WTC11 (cell line): Measurements from ENCODE around the gene ZNF804B. TPM values are rescaled to one million over a fixed set of nuclear protein-coding genes. Genes with fewer than 3 reads are reported as not detected.

Source experiments
- ATAC-seq: fragments of 200-7000 bp; cut with Tn5 transposase; 2 replicates; pipeline ENCODE4 v1.10.0; 2021; ENCODE audit warnings: mild to moderate bottlenecking, moderate library complexity
- CTCF ChIA-PET: fragments of 300-600 bp; sonication (Branson Sonifier 250); formaldehyde crosslinking; loops from one replicate; lab custom pipeline; 2021; ENCODE audit warnings: antibody characterized with exemption; lab: Charles Lee
- POLR2A ChIA-PET: fragments of 350-600 bp; sonication (Branson Sonifier 250); formaldehyde crosslinking; loops from one replicate; lab custom pipeline; 2021; ENCODE audit warnings: antibody characterized with exemption; lab: Charles Lee
- DNase-seq: peaks from one replicate; pipeline ENCODE4 v3.0.0; 2021; ENCODE audit warnings: low spot score
- H3K27ac Mint-ChIP-seq: 2 replicates; pipeline ENCODE4 v1.8.0; 2021; ENCODE audit warnings: mixed read lengths
- H3K27me3 Mint-ChIP-seq: 2 replicates; pipeline ENCODE4 v1.8.0; 2021; ENCODE audit warnings: low read depth, mild to moderate bottlenecking, moderate library complexity, mixed read lengths
- H3K36me3 Mint-ChIP-seq: 2 replicates; pipeline ENCODE4 v1.8.0; 2021; ENCODE audit warnings: mixed read lengths
- H3K4me1 Mint-ChIP-seq: 2 replicates; pipeline ENCODE4 v1.8.0; 2022; ENCODE audit warnings: mixed read lengths
- H3K4me3 Mint-ChIP-seq: 2 replicates; pipeline ENCODE4 v1.8.0; 2021; ENCODE audit warnings: mild to moderate bottlenecking, moderate library complexity, mixed read lengths
- H3K9me3 Mint-ChIP-seq: 2 replicates; pipeline ENCODE4 v1.8.0; 2021; ENCODE audit warnings: mixed read lengths
- CREM ChIP-seq: sonication (generic); formaldehyde crosslinking; IDR thresholded peaks from 2 replicates; pipeline ENCODE4 v1.8.1; 2022; ENCODE audit warnings: mild to moderate bottlenecking, missing genetic modification reagents, moderate library complexity
- ESRRA ChIP-seq: sonication (generic); formaldehyde crosslinking; IDR thresholded peaks from 2 replicates; pipeline ENCODE4 v1.8.1; 2022; ENCODE audit warnings: mild to moderate bottlenecking, missing genetic modification reagents, borderline replicate concordance
- FOXJ3 ChIP-seq: sonication (generic); formaldehyde crosslinking; IDR thresholded peaks from 2 replicates; pipeline ENCODE4 v1.9.0; 2021; ENCODE audit warnings: missing genetic modification reagents, mild to moderate bottlenecking, borderline replicate concordance
- FOXK1 ChIP-seq: sonication (generic); formaldehyde crosslinking; IDR thresholded peaks from 2 replicates; pipeline ENCODE4 v1.8.0; 2022; ENCODE audit warnings: mild to moderate bottlenecking, moderate library complexity, missing genetic modification reagents
- FOXP1 ChIP-seq: sonication (generic); formaldehyde crosslinking; IDR thresholded peaks from 2 replicates; pipeline ENCODE4 v1.8.0; 2022; ENCODE audit warnings: missing genetic modification reagents, mild to moderate bottlenecking, moderate library complexity, borderline replicate concordance
- JUN ChIP-seq: sonication (generic); formaldehyde crosslinking; IDR thresholded peaks from 2 replicates; pipeline ENCODE4 v1.8.0; 2023; ENCODE audit warnings: mild to moderate bottlenecking, missing genetic modification reagents
- KAT7 ChIP-seq: sonication (generic); formaldehyde crosslinking; IDR thresholded peaks from 2 replicates; pipeline ENCODE4 v1.8.1; 2023; ENCODE audit warnings: missing genetic modification reagents, mild to moderate bottlenecking, borderline replicate concordance
- RELA ChIP-seq: sonication (generic); formaldehyde crosslinking; IDR thresholded peaks from 2 replicates; pipeline ENCODE4 v1.8.1; 2022; ENCODE audit warnings: missing genetic modification reagents, mild to moderate bottlenecking, borderline replicate concordance
- ZNF232 ChIP-seq: sonication (generic); formaldehyde crosslinking; IDR thresholded peaks from 2 replicates; pipeline ENCODE4 v1.8.0; 2022; ENCODE audit warnings: mild to moderate bottlenecking, missing genetic modification reagents
- ZNF317 ChIP-seq: sonication (generic); formaldehyde crosslinking; IDR thresholded peaks from 2 replicates; pipeline ENCODE4 v1.8.1; 2023; ENCODE audit warnings: low read depth, mild to moderate bottlenecking, moderate library complexity, missing genetic modification reagents, borderline replicate concordance
- ZNF423 ChIP-seq: fragments of 250-450 bp; sonication (Bioruptor Pico); IDR thresholded peaks from 2 replicates; pipeline ENCODE4 v2.1.2; 2022; ENCODE audit warnings: mild to moderate bottlenecking, moderate library complexity
- total RNA-seq: library from RNA; stranded (reverse); gene quantifications from 3 replicates; pipeline ENCODE4 v1.2.3, GENCODE V29; 2021
- TF ChIP-seq, protein P1 (sequence below): sonication (generic); formaldehyde crosslinking; IDR thresholded peaks from 2 replicates; pipeline ENCODE4 v1.8.1; 2022; ENCODE audit warnings: low read depth, missing genetic modification reagents, borderline replicate concordance
- TF ChIP-seq, protein P2 (sequence below): fragments of 250-450 bp; sonication (Bioruptor Pico); IDR thresholded peaks from 2 replicates; pipeline ENCODE4 v1.9.0; 2021; ENCODE audit warnings: mild to moderate bottlenecking
- TF ChIP-seq, protein P3 (sequence below): sonication (generic); formaldehyde crosslinking; conservative IDR thresholded peaks from 2 replicates; pipeline ENCODE4 v1.8.1; 2023; ENCODE audit warnings: mild to moderate bottlenecking, low read depth, missing genetic modification reagents, moderate library complexity
- TF ChIP-seq, protein P4 (sequence below): sonication (generic); formaldehyde crosslinking; IDR thresholded peaks from 2 replicates; pipeline ENCODE4 v1.8.0; 2022; ENCODE audit warnings: mild to moderate bottlenecking, missing genetic modification reagents
- TF ChIP-seq, protein P5 (sequence below): sonication (generic); formaldehyde crosslinking; IDR thresholded peaks from 2 replicates; pipeline ENCODE4 v1.8.0; 2023; ENCODE audit warnings: missing genetic modification reagents
- TF ChIP-seq, protein P6 (sequence below): fragments of 250-450 bp; sonication (Bioruptor Pico); IDR thresholded peaks from 2 replicates; pipeline ENCODE4 v1.9.0; 2021; ENCODE audit warnings: moderate library complexity, mild to moderate bottlenecking, inconsistent platforms, borderline replicate concordance
- TF ChIP-seq, protein P7 (sequence below): fragments of 250-450 bp; sonication (Bioruptor Pico); IDR thresholded peaks from 2 replicates; pipeline ENCODE4 v1.9.0; 2021; ENCODE audit warnings: mild to moderate bottlenecking, borderline replicate concordance

The ZNF804B gene
- total RNA-seq, 1 experiment from 2014 or later = 0.04 TPM

DNA sequence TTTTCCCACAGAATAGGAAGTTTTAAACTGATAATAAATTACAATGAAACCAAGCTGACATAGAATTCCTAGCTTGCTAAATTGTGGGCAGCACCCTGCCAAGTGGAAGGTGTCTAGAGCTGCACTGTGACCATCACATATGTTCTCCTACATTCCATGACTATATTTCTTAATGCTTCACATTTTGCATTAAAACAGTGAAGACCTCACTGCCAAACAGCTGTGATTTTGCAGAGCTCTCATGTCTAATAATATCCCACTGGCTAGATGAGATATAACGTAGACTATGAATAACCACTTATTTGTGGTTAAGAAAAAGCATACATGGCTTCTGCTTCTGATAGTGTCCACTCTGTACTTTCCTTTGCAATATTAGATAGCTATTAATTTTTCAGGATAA is 264.4 kb downstream of the ZNF804B start:
- ATAC-seq (no peak), DNase-seq (no peak)
- Mint-ChIP-seq H3K27ac (no peak overlapping the region), H3K4me1 (peaks cover 8% of the 10 kb centered on the region), H3K9me3 (peaks cover 5% of the 10 kb centered on the region), H3K4me3 (no peak overlapping the region), H3K36me3 (no peaks in the 10 kb centered on the region), H3K27me3 (no peaks in the 10 kb centered on the region)
- TF ChIP-seq ZNF423 (CRISPR knock-in tag) = no peak
- TF ChIP-seq FOXK1 (CRISPR knock-in tag) = no peak
- TF ChIP-seq, protein P1, sequence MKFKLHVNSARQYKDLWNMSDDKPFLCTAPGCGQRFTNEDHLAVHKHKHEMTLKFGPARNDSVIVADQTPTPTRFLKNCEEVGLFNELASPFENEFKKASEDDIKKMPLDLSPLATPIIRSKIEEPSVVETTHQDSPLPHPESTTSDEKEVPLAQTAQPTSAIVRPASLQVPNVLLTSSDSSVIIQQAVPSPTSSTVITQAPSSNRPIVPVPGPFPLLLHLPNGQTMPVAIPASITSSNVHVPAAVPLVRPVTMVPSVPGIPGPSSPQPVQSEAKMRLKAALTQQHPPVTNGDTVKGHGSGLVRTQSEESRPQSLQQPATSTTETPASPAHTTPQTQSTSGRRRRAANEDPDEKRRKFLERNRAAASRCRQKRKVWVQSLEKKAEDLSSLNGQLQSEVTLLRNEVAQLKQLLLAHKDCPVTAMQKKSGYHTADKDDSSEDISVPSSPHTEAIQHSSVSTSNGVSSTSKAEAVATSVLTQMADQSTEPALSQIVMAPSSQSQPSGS (CRISPR knock-in tag) = no peak
- TF ChIP-seq CREM (CRISPR knock-in tag) = no peak
- TF ChIP-seq, protein P2, sequence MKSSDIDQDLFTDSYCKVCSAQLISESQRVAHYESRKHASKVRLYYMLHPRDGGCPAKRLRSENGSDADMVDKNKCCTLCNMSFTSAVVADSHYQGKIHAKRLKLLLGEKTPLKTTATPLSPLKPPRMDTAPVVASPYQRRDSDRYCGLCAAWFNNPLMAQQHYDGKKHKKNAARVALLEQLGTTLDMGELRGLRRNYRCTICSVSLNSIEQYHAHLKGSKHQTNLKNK (CRISPR knock-in tag) = no peak
- no peak for TF ChIP-seq JUN
- TF ChIP-seq, protein P3, sequence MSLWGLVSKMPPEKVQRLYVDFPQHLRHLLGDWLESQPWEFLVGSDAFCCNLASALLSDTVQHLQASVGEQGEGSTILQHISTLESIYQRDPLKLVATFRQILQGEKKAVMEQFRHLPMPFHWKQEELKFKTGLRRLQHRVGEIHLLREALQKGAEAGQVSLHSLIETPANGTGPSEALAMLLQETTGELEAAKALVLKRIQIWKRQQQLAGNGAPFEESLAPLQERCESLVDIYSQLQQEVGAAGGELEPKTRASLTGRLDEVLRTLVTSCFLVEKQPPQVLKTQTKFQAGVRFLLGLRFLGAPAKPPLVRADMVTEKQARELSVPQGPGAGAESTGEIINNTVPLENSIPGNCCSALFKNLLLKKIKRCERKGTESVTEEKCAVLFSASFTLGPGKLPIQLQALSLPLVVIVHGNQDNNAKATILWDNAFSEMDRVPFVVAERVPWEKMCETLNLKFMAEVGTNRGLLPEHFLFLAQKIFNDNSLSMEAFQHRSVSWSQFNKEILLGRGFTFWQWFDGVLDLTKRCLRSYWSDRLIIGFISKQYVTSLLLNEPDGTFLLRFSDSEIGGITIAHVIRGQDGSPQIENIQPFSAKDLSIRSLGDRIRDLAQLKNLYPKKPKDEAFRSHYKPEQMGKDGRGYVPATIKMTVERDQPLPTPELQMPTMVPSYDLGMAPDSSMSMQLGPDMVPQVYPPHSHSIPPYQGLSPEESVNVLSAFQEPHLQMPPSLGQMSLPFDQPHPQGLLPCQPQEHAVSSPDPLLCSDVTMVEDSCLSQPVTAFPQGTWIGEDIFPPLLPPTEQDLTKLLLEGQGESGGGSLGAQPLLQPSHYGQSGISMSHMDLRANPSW (CRISPR knock-in tag) = no peak
- TF ChIP-seq FOXJ3 (CRISPR knock-in tag) = no peak
- TF ChIP-seq, protein P4, sequence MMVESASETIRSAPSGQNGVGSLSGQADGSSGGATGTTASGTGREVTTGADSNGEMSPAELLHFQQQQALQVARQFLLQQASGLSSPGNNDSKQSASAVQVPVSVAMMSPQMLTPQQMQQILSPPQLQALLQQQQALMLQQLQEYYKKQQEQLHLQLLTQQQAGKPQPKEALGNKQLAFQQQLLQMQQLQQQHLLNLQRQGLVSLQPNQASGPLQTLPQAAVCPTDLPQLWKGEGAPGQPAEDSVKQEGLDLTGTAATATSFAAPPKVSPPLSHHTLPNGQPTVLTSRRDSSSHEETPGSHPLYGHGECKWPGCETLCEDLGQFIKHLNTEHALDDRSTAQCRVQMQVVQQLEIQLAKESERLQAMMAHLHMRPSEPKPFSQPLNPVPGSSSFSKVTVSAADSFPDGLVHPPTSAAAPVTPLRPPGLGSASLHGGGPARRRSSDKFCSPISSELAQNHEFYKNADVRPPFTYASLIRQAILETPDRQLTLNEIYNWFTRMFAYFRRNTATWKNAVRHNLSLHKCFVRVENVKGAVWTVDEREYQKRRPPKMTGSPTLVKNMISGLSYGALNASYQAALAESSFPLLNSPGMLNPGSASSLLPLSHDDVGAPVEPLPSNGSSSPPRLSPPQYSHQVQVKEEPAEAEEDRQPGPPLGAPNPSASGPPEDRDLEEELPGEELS (CRISPR knock-in tag) = no peak
- TF ChIP-seq, protein P5, sequence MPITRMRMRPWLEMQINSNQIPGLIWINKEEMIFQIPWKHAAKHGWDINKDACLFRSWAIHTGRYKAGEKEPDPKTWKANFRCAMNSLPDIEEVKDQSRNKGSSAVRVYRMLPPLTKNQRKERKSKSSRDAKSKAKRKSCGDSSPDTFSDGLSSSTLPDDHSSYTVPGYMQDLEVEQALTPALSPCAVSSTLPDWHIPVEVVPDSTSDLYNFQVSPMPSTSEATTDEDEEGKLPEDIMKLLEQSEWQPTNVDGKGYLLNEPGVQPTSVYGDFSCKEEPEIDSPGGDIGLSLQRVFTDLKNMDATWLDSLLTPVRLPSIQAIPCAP (CRISPR knock-in tag) = no peak
- no peak for TF ChIP-seq ESRRA (CRISPR knock-in tag)
- no peak for TF ChIP-seq RELA (CRISPR knock-in tag)
- no peak for TF ChIP-seq ZNF232 (CRISPR knock-in tag)
- TF ChIP-seq, protein P6, sequence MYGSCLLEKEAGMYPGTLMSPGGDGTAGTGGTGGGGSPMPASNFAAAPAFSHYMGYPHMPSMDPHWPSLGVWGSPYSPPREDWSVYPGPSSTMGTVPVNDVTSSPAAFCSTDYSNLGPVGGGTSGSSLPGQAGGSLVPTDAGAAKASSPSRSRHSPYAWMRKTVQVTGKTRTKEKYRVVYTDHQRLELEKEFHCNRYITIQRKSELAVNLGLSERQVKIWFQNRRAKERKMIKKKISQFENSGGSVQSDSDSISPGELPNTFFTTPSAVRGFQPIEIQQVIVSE (CRISPR knock-in tag) = no peak
- no peak for TF ChIP-seq KAT7 (CRISPR knock-in tag)
- no peak for TF ChIP-seq ZNF317
- TF ChIP-seq FOXP1 (CRISPR knock-in tag) = no peak
- TF ChIP-seq, protein P7, sequence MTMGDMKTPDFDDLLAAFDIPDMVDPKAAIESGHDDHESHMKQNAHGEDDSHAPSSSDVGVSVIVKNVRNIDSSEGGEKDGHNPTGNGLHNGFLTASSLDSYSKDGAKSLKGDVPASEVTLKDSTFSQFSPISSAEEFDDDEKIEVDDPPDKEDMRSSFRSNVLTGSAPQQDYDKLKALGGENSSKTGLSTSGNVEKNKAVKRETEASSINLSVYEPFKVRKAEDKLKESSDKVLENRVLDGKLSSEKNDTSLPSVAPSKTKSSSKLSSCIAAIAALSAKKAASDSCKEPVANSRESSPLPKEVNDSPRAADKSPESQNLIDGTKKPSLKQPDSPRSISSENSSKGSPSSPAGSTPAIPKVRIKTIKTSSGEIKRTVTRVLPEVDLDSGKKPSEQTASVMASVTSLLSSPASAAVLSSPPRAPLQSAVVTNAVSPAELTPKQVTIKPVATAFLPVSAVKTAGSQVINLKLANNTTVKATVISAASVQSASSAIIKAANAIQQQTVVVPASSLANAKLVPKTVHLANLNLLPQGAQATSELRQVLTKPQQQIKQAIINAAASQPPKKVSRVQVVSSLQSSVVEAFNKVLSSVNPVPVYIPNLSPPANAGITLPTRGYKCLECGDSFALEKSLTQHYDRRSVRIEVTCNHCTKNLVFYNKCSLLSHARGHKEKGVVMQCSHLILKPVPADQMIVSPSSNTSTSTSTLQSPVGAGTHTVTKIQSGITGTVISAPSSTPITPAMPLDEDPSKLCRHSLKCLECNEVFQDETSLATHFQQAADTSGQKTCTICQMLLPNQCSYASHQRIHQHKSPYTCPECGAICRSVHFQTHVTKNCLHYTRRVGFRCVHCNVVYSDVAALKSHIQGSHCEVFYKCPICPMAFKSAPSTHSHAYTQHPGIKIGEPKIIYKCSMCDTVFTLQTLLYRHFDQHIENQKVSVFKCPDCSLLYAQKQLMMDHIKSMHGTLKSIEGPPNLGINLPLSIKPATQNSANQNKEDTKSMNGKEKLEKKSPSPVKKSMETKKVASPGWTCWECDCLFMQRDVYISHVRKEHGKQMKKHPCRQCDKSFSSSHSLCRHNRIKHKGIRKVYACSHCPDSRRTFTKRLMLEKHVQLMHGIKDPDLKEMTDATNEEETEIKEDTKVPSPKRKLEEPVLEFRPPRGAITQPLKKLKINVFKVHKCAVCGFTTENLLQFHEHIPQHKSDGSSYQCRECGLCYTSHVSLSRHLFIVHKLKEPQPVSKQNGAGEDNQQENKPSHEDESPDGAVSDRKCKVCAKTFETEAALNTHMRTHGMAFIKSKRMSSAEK (CRISPR knock-in tag) = no peak
- POLR2A ChIA-PET = no interaction called here
- CTCF ChIA-PET = no interaction called here
